Measurements from ENCODE around the gene IL12A. TPM values are rescaled to one million over a fixed set of nuclear protein-coding genes. Genes with fewer than 3 reads are reported as not detected.

The IL12A gene
- total RNA-seq, 1 experiment from 2014 or later: 2.0 TPM

DNA sequence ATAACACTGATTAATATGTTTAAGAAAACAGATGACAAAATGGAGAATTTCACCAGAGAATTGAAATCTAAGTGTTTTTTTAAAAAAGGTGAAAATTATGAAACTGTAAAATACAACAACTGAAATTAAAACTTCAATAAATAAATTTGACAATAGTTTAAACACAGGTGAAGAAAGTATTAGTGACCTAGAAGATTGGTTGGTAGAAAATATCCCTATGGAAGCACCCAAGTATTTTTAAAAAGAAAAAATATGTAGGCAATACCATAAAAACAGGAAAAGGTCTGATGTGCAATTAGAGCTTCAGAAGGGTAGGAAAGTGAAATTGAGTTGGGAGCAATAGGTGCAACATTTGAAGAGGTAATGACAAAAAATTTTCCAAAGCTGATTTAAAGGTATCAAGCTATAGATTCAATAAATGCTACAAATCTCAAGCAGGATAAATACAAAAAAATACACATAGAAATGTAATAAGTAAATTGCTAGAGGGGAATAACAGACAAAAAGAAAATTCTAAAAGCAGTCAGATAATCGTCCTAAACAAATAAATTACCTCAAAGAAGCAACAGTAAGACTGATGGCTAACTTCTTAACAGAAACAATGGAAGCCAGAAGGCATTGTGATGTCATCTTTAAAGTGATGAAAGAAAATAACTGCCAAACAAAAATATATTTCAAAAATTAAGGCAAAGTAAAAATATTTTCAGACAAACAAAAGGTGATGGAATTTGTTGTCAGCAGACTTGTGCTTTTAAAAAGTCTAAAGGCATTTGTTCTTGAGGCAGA is 9.5 kb upstream of the IL12A start:
- no peak for DNase-seq (ENCODE audit: low read depth, low spot score)
- in situ Hi-C loops (cut with HindIII; ENCODE audit: low pct_unique_long_range_greater_than_20kb, low sequenced_read_pairs): no loop called here

DNA sequence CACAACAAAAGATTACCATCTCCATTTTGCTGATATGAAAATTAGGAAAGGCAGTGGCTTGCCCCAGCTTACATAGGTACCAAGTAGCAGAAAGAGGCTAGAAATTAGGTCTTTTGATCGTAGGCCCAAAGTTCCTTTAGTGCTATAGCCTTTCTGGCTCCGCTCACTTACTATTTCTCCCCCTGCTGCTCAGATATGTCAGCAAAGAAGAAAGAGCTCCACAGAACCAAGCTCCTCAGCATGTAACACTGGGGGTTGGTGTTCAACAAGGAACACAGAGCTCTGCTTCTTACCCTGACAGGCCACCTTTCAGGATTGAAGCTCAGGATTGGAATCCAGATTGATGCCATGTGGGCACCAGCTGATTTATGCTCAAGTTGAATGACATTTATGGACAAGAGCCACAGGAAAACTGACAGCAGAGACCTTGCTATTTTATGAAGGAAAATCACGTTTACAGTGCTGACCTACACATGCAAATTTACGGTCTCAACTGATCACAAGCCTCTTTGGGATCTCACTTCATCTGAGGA is 6.1 kb upstream of the IL12A start:
- in situ Hi-C loops (cut with HindIII; ENCODE audit: low pct_unique_long_range_greater_than_20kb, low sequenced_read_pairs): no loop called here
- peak; percentile 28 for DNase-seq (ENCODE audit: low read depth, low spot score)

DNA sequence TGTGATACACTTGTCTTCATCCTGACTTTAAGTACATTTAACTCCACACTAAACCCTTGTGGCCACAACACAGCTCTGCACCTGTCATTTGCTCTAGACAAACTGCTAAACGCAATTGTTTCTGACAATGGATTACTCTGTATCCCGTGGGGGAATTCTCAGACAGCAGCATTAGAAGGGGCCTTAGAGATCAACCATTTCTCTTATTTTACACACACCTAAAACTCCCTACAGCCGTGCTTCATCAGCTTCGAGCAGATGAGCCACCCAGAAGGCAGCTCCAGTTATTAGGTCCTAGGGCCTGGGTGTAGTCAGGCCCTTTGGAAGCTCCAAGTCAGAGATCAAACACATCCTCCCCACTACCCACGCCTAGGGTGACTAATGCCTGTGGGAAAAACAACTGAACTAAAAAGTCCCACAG is 1.3 kb upstream of the IL12A start:
- in situ Hi-C loops (cut with HindIII; ENCODE audit: low pct_unique_long_range_greater_than_20kb, low sequenced_read_pairs): no loop called here
- DNase-seq (ENCODE audit: low read depth, low spot score): no peak

DNA sequence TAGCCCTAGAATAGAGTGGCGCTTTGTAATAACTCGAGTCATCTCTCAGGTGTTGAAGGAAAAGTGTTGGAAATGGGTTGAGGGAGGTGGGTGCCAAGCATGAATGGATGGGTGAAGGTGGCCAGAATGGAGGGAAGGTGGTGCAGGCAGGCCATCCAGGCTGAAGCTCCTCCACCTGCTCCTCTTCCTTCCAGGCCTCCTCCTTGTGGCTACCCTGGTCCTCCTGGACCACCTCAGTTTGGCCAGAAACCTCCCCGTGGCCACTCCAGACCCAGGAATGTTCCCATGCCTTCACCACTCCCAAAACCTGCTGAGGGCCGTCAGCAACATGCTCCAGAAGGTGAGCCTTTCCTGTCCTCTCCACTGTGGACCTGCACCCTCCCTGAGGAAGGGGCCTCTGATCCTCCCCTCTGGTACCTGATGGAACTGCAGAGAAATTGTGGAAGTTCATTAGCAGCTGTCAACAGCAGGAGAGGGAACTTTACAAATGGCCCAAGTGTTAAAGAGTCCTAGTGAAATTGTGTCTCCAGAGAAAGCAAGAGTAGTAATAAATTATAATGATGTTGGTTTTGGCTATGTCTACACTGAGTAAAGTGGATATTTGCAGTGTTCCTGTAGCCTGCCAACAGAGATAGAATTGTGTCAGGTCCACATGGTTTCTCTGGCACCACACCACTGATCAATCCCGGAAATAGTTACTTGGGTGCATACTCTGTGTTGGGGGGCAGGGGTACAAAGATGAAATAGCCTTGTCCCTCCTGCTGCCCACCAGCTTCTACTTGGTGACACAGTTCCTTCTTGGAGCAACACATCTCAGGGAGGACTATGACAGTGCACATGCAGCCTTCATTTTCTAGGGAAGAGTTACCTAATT is 1.6 kb downstream of the IL12A start:
- no peak for DNase-seq (ENCODE audit: low read depth, low spot score)
- in situ Hi-C loops (cut with HindIII; ENCODE audit: low pct_unique_long_range_greater_than_20kb, low sequenced_read_pairs): no loop called here

DNA sequence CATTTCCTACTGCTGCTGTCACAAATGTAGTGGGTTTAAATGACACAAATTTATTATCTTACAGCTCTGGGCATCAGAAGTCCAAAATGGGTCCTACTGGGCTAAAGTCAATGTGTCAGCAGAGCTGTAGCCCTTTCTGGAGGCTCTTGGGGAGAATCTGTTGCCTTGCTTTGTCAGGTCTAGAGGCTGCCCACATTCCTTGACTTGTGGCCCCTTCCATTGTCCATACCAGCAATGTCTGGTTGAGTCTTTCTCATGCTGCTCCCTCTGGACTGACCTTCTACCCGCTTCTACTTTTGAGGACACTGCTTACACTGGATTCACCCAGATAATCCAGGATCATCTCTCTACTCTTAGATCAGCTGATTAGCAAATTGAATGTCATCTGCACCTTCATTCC is 3.0 kb downstream of the IL12A start:
- no peak for DNase-seq (ENCODE audit: low read depth, low spot score)
- in situ Hi-C loops (cut with HindIII; ENCODE audit: low pct_unique_long_range_greater_than_20kb, low sequenced_read_pairs): no loop called here

DNA sequence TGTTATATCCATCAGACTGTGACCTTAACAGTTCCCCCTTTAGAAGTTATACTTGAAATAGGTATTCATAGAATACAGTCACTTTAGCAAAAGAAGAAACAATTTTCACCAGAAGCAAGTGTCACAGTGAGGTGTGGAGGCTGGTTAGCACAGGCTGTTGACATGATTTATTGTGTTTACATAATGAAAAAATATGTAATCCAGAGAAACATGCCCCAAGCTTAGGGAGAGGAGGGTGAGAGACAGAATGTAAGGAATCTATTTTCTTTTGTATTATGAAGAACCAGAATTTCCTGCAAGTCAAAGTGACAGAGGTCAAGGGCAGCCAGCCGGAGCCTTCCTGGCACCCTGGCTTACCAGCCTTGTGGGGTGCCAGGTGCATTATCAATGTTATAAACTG is 4.0 kb downstream of the IL12A start:
- in situ Hi-C loops (cut with HindIII; ENCODE audit: low pct_unique_long_range_greater_than_20kb, low sequenced_read_pairs): no loop called here
- DNase-seq (ENCODE audit: low read depth, low spot score): no peak

DNA sequence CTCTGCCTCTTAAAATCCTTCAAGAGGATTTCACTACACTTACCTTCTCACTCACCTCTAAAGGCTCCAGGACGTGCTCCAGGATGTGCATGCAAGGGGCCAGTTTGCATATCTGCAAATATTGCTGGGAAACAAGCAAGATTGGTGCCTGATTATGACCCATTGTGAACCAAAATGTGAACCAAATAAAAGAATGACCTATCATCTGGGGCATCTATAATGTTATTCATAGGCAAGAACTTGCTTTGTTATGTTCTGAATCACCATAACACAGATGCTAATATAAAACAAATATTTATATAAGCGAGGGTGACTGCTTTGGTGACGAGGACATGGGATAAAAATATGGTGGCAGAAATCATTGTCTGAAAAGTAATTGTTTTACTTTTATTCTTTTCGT is 5.5 kb downstream of the IL12A start:
- DNase-seq (ENCODE audit: low read depth, low spot score): no peak
- in situ Hi-C loops (cut with HindIII; ENCODE audit: low pct_unique_long_range_greater_than_20kb, low sequenced_read_pairs): no loop called here

DNA sequence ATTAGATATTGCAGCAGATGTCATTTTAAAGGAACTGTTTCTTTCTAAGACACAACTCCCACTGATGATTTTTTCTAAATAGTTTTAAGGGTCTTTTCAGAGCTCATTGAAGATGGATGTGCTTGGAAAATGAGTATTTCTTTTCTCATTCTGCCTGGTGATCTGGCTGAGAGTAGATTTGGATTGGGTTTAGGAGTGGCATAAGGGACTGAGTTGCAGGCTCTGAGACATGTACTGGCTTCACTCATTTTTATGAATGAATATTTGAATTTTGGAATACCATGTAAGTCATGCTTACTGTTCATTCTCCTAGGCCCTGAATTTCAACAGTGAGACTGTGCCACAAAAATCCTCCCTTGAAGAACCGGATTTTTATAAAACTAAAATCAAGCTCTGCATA is 6.5 kb downstream of the IL12A start:
- in situ Hi-C loops (cut with HindIII; ENCODE audit: low pct_unique_long_range_greater_than_20kb, low sequenced_read_pairs): no loop called here
- DNase-seq (ENCODE audit: low read depth, low spot score): no peak

DNA sequence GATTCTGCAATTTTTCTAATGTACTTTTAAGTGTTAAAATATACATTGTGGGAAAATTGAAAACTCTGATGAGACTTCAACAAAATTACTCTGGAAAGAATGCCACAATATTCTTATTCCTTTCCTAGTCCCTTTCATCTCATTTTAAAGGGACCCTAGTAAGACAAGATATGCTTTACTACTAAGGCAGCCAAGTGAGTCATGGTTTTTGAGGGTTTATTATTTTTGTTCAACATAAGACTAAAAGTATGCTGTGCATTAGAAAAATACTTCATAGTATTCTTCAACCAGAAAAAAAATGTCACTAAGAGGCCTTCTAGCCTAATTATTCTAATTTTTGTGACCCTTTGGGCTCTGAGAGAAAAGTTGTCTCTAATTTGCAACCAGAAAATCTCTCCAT is 7.4 kb downstream of the IL12A start:
- in situ Hi-C loops (cut with HindIII; ENCODE audit: low pct_unique_long_range_greater_than_20kb, low sequenced_read_pairs): no loop called here

DNA sequence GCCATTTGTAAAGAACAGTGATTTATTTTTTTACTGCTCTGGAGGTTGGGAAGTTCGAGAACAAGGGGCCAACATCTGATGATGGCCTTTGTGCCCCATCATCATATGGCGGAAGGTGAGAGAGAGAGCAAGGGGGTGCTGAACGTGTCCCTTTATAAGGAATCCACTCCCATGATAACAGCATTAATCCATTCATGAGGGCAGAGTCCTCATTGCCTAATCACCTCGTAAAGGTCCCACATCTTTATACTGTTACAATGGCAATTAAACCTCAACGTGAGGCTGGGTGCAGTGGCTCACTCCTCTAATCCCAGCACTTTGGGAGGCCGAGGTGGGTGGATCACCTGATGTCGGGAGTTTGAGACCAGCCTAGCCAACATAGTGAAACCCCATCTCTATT is 8.3 kb downstream of the IL12A start:
- in situ Hi-C loops (cut with HindIII; ENCODE audit: low pct_unique_long_range_greater_than_20kb, low sequenced_read_pairs): no loop called here
- no peak for DNase-seq (ENCODE audit: low read depth, low spot score)

More for the DNA sequence above, 7.4 kb downstream of the IL12A start:
- DNase-seq (ENCODE audit: low read depth, low spot score): no peak

DNA sequence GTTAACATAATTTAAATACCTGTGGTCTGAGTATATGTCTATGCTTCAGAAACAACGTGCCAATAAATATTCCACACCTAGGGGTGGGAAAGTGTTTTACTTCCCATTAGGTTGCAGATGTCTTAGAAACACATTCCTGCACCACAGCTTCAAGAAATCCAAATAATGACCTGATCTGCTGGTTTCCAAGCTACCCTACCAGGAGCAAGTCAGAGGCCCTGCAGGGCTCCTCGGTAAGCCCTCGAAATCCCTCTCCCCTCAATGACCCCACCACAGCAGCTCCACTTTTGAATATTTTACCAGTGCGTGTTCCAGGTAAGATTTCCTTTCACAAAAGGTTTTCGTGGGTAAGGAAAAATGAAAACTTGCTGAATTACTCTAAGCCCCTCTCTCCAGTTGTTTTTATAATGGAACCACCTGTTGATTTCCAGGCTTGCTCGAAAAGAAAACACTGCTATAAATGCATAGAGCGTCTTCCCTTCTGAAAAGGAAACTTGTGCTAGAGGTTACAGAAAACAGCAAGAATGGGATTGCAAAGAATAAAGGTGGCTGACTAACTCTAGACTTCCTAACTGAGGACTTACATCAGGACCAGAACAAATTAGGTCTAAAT is 12.6 kb downstream of the IL12A start:
- DNase-seq (ENCODE audit: low read depth, low spot score): no peak
- in situ Hi-C loops (cut with HindIII; ENCODE audit: low pct_unique_long_range_greater_than_20kb, low sequenced_read_pairs): no loop called here

DNA sequence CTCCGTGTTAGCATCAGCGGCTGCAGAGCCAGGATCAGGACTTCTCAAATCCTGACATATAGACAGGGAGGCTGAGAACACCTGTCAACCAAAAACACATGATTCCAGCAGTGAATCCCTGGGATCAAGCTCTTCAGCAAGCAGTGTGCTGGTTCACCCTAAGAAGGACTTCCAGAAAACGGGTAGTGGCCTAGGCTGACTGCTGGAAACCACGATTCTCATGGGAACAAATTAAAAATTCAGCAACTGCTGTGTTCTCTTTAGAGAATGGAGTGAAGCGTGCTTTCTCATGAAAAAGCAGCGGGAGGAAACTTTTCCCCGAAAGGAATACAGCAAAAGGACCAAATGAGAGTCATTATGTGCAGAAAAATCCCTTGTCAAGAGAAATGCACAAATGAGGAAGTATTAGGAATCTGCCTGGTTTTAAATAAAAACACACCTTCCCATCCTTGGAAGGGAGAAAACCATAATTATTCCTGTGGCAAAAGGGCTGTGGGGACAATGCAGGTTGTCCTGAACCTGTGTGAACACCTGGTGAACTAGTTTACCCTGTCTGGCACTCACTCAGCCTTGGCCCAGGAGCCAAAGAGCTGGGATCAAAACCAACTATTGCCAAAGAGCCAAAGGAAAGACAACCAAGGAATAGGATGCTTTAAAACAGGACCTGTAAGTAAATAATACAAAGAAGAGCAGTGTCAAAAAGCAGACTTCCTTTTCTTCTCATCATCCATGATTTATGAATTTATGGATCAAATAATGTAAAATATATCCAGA is 13.4 kb downstream of the IL12A start:
- no peak for DNase-seq (ENCODE audit: low read depth, low spot score)
- in situ Hi-C loops (cut with HindIII; ENCODE audit: low pct_unique_long_range_greater_than_20kb, low sequenced_read_pairs): no loop called here

DNA sequence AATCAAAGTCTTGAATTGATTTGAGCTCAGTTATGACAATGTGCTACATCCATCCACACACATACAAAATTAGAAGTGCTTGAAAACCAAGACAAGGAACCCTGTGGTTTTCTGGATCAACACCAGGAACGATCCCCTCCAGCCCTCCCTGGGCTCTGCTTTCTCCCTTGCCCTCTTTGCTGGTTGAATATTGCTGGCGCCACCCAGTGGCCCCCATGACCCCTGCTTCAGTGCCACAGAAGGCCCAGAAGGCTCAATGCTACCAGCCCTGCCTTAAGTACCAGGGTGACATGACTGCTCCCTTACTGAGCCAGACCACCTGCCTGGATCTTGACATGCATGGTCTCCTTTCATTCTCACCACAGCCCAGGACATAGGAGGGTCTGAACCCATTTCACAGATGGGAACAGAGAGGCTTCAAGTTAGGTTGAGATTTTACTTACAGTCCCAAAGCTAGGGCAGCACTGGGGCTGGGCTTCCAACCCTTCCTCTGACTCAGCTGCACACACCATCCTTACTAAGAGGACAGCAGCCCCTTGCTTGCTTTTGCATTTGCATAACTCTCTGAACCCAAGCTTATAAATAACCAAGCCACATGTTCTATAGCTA is 15.0 kb downstream of the IL12A start:
- DNase-seq (ENCODE audit: low read depth, low spot score): peak; percentile 80
- in situ Hi-C loops (cut with HindIII; ENCODE audit: low pct_unique_long_range_greater_than_20kb, low sequenced_read_pairs): no loop called here

DNA sequence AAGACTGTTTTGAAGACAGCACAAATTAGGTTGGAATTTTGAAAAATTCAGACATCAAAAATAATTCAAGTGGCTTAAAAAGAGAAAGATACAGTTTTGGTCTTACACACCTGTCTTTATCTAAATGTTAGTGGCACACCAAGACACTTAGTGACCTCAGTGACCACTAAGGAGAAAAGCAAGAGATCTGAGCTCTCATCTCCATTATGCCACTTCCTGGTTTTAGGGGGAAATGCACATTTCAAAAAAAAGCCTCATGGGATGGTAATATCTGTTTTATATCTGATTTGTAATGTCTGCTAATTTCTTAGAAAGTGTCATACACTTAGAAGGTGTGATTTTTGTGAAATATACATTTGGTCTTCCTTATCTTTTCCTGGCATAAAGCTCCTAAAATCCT is 16.4 kb downstream of the IL12A start:
- DNase-seq (ENCODE audit: low read depth, low spot score): no peak
- in situ Hi-C loops (cut with HindIII; ENCODE audit: low pct_unique_long_range_greater_than_20kb, low sequenced_read_pairs): no loop called here

DNA sequence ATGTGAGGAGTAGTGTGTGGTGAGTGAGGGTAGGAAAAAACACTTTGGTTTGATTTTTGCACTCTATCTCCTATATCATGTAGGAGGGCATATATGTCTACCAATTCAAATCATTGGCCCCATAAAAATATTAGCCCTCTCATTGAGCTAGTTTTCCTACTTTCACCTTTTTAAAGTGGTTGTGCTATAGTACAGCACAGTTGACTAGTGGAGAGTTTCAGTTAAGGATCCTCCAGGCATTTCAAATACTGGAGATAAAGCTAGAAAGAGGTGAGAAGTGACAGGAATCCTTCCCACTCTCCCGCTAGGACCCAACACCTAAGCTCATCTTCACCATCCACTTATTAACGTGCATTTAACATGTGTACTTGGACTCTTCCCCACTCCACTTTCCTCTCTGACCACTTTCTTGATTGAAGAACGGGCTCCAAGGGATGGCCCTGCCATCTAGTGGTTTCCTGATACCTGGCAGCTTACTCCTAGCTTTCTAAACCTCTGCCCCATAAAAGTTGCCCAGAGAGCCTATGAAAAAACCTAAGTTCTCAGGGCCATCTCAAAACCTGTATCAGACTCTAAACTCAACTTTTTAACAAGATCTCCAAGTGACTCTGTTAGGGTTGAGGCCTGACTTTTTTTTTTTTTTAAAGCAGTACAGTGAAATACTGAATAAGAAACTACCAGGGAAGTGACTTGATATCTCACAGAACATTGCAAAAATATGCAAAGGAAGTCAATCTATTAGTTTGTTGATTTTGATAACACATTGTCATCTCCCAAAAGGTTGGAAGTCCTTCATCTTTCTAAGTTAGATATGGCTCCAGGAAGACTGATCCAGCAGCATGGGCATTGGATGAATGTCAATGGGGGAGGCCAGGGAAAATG is 17.9 kb downstream of the IL12A start:
- peak; percentile 78 for DNase-seq (ENCODE audit: low read depth, low spot score)
- in situ Hi-C loops (cut with HindIII; ENCODE audit: low pct_unique_long_range_greater_than_20kb, low sequenced_read_pairs): no loop called here

DNA sequence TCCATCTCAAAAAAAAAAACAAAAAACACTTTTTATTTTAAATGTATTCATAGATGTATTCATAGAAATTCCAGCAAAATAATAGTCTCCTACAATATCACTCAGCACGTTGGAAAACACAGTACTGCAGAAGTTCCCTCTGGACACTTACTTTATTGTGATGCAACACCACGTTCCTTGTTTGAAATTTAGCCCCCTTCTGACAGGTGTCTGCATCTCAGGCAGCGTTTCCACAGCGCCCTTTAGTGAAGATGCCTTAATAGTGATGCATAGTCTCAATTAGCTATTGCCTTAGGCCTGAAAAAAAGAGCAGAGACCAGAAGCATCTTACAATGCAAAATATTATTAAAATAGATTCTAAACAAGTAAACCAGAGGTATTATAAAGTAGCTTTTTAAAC is 20.3 kb downstream of the IL12A start:
- no peak for DNase-seq (ENCODE audit: low read depth, low spot score)
- in situ Hi-C loops (cut with HindIII; ENCODE audit: low pct_unique_long_range_greater_than_20kb, low sequenced_read_pairs): no loop called here
